PC-3 (cell line): ENCODE data around the gene NEU4.

Experiments
- CTCF ChIP-seq: fragments of 300-600 bp; sonication (generic); conservative IDR thresholded peaks from 2 replicates; pipeline ENCODE4 v1.5.1; 2017; ENCODE audit warnings: antibody characterized with exemption, low read depth, mild to moderate bottlenecking, low read length
- EZH2 ChIP-seq: fragments of 300-600 bp; sonication (generic); IDR thresholded peaks from one replicate; pipeline ENCODE4 v1.6.1; 2017; ENCODE audit warnings: antibody characterized with exemption, mild to moderate bottlenecking, low read length; ENCODE audit not compliant: unreplicated experiment

- TF ChIP-seq CTCF: no peak
- TF ChIP-seq EZH2: no peak
Observed at GRCh38 chr2:241770936-241771285, 38.1 kb upstream of the NEU4 start.
